ENCODE results near the gene TNKS1BP1. TPM values are rescaled to one million over a fixed set of nuclear protein-coding genes. Genes with fewer than 3 reads are reported as not detected.

TNKS1BP1 gene
- total RNA-seq, 1 experiment from 2014 or later = 218 TPM

GRCh38 chr11:57336111-57336666, 11.4 kb upstream of the TNKS1BP1 start:
- H3K9me2 ChIP-seq (ENCODE audit: insufficient read depth) = no peaks in the 10 kb centered on the region
- H3F3A ChIP-seq (ENCODE audit: insufficient read depth, low read depth) = no peaks in the 10 kb centered on the region
- no peaks in the 10 kb centered on the region for H3K9me3 ChIP-seq (ENCODE audit: insufficient read depth, low read depth)
- H3K79me2 ChIP-seq (ENCODE audit: low read depth) = peaks cover 45% of the 10 kb centered on the region
- H3K36me3 ChIP-seq (ENCODE audit: low read depth) = peaks cover 32% of the 10 kb centered on the region
- peaks cover 31% of the 10 kb centered on the region for H3K4me1 ChIP-seq (replicated peaks; ENCODE audit: insufficient read depth)
- CTCF ChIA-PET = interaction anchor here (0.9 to 1.8 kb wide), 2 partner anchors 86 to 140 kb away, joined by 3 to 4 read pairs; no protein-coding TSS in a partner anchor
- intact Hi-C loops (cut with micrococcal nuclease; ENCODE audit: unreplicated experiment) = loop anchor here (5.0 kb wide), 1 partner anchor 494 kb away; no protein-coding TSS in a partner anchor
- BruUV-seq (replicated peaks) = TSS peak; percentile 98
- POLR2A ChIA-PET (ENCODE audit: unreplicated experiment) = interaction anchor here (0.5 to 1.5 kb wide), 9 partner anchors 11 to 1770 kb away, joined by 3 to 12 read pairs (median 5); partner anchors contain the start of genes BTBD18 and TNKS1BP1
- H2AFZ ChIP-seq = peak overlapping the region; percentile 83
- no peak for TF ChIP-seq EZH2 (IDR thresholded peaks at IDR 0.05; ENCODE audit: low read depth)
- H3K27me3 ChIP-seq (ENCODE audit: insufficient read depth, low read depth) = no peaks in the 10 kb centered on the region
- H4K20me1 ChIP-seq (ENCODE audit: insufficient read depth) = no peaks in the 10 kb centered on the region
- peak overlapping the region; percentile 12; the same call in 1 of the 2 replicates for H3K27ac ChIP-seq
- H3K4me3 ChIP-seq = peak overlapping the region; percentile 70
- H3K4me2 ChIP-seq = peak overlapping the region; percentile 99
- DNase-seq = no peak

GRCh38 chr11:57335343-57336110, 10.8 kb upstream of the TNKS1BP1 start, which contains the start of gene SSRP1:
Gene SSRP1, minus strand, starts transcription at chr11:57335892. Its CDS starts 771 bp downstream, at chr11:57335121.
- no TSS peak for BruUV-seq (replicated peaks)
- H3K4me3 ChIP-seq = peak within 1 kb of the TSS; percentile 70
- peak within 1 kb of the TSS; percentile 83 for H2AFZ ChIP-seq
- peaks cover 45% of the 10 kb centered on the region for H3K79me2 ChIP-seq (ENCODE audit: low read depth)
- no peaks in the 10 kb centered on the region for H3K27me3 ChIP-seq (ENCODE audit: insufficient read depth, low read depth)
- peaks cover 38% of the 10 kb centered on the region for H3K36me3 ChIP-seq (ENCODE audit: low read depth)
- peak; percentile 82 to 85 for DNase-seq
- no peak for TF ChIP-seq EZH2 (IDR thresholded peaks at IDR 0.05; ENCODE audit: low read depth)
- TF ChIP-seq CTCF (conservative IDR thresholded peaks at IDR 0.05) = no peak
- intact Hi-C loops (cut with micrococcal nuclease; ENCODE audit: unreplicated experiment) = loop anchor here (1.0 to 5.0 kb wide), 2 partner anchors 10 to 493 kb away; no protein-coding TSS in a partner anchor
- no peaks in the 10 kb centered on the region for H4K20me1 ChIP-seq (ENCODE audit: insufficient read depth)
- H3K4me1 ChIP-seq (replicated peaks; ENCODE audit: insufficient read depth) = peaks cover 31% of the 10 kb centered on the region
- ChIA-PET CTCF (interaction anchor here (0.6 to 1.8 kb wide), 4 partner anchors 9 to 141 kb away, joined by 3 to 5 read pairs (median 4); no protein-coding TSS in a partner anchor), POLR2A (ENCODE audit: unreplicated experiment) (interaction anchor here (0.5 to 1.5 kb wide), 10 partner anchors 10 to 1770 kb away, joined by 3 to 12 read pairs (median 4); partner anchors contain the start of genes BTBD18 and TNKS1BP1)
- no peaks in the 10 kb centered on the region for H3F3A ChIP-seq (ENCODE audit: insufficient read depth, low read depth)
- peak within 1 kb of the TSS; percentile 99 for H3K4me2 ChIP-seq
- no peaks in the 10 kb centered on the region for H3K9me2 ChIP-seq (ENCODE audit: insufficient read depth)
- H3K9me3 ChIP-seq (ENCODE audit: insufficient read depth, low read depth) = no peaks in the 10 kb centered on the region
- H3K27ac ChIP-seq = peak within 1 kb of the TSS; percentile 28; the same call in 1 of the 2 replicates

GRCh38 chr11:57335023-57335342, 10.2 kb upstream of the TNKS1BP1 start:
- Histone ChIP-seq H3K79me2 (ENCODE audit: low read depth) (peaks cover 45% of the 10 kb centered on the region), H3K4me1 (replicated peaks; ENCODE audit: insufficient read depth) (peaks cover 31% of the 10 kb centered on the region), H2AFZ (peak overlapping the region; percentile 83), H3K4me2 (peak overlapping the region; percentile 99), H3K27ac (peak overlapping the region; percentile 28; the same call in 1 of the 2 replicates), H3K9me2 (ENCODE audit: insufficient read depth) (no peaks in the 10 kb centered on the region), H3K27me3 (ENCODE audit: insufficient read depth, low read depth) (no peaks in the 10 kb centered on the region), H3K4me3 (peak overlapping the region; percentile 70), H4K20me1 (ENCODE audit: insufficient read depth) (no peaks in the 10 kb centered on the region), H3K36me3 (ENCODE audit: low read depth) (peaks cover 43% of the 10 kb centered on the region), H3F3A (ENCODE audit: insufficient read depth, low read depth) (no peaks in the 10 kb centered on the region), H3K9me3 (ENCODE audit: insufficient read depth, low read depth) (no peaks in the 10 kb centered on the region)
- ChIA-PET CTCF (interaction anchor here (0.6 to 1.8 kb wide), 2 partner anchors 8 to 85 kb away, joined by 3 read pairs; no protein-coding TSS in a partner anchor), POLR2A (ENCODE audit: unreplicated experiment) (interaction anchor here (0.6 to 1.5 kb wide), 3 partner anchors 10 to 148 kb away, joined by 3 to 10 read pairs (median 8); partner anchors contain the start of gene TNKS1BP1)
- no peak for TF ChIP-seq CTCF (conservative IDR thresholded peaks at IDR 0.05)
- no peak for TF ChIP-seq EZH2 (IDR thresholded peaks at IDR 0.05; ENCODE audit: low read depth)
- no TSS peak for BruUV-seq (replicated peaks)
- no peak for DNase-seq
- intact Hi-C loops (cut with micrococcal nuclease; ENCODE audit: unreplicated experiment) = loop anchor here (1.0 to 5.0 kb wide), 2 partner anchors 10 to 493 kb away; no protein-coding TSS in a partner anchor

All from PC-9 (cell line).